T-cell (primary cell): ENCODE data around the gene ARAF. TPM values are rescaled to one million over a fixed set of nuclear protein-coding genes. Genes with fewer than 3 reads are reported as not detected.

ENCODE experiments used
- ATAC-seq, 4 experiments: fragments of 200-7000 bp in 3 of 4; fragments of 150-1000 bp in 1 of 4; cut with Tn5 transposase; replicated peaks in 1 of 4; 1 replicate in 3 of 4; 2 replicates in 1 of 4; pipeline ENCODE4 v1.10.0; 2021; ENCODE audit warnings: moderate library complexity in 3 of 4, mild to moderate bottlenecking in 2 of 4, moderate number of reproducible peaks in 1 of 4
- CTCF ChIA-PET, 2 donors: fragments of 300-600 bp; sonication (Branson Sonifier 250); formaldehyde crosslinking; loops; one replicate each; lab custom pipeline; 2022; ENCODE audit warnings: antibody characterized with exemption in 2 of 2; lab: Charles Lee
- POLR2A ChIA-PET, 2 donors: fragments of 300-600 bp; sonication (Branson Sonifier 250); formaldehyde crosslinking; loops; one replicate each; lab custom pipeline; 2022; ENCODE audit warnings: antibody characterized with exemption in 2 of 2; lab: Charles Lee
- DNase-seq, 35 experiments: peaks; one replicate each; pipeline versions ENCODE4 v3.0.0 to v3.0.0-alpha.2; 2013 to 2023
- H3K27ac ChIP-seq: one replicate; pipeline ENCODE4 v1.5.1; 2013; ENCODE audit warnings: low read length
- H3K27me3 ChIP-seq, 2 experiments: replicated peaks in 1 of 2; 1 replicate in 1 of 2; 2 replicates in 1 of 2; pipeline versions ENCODE4 v1.6.1 to v1.7.0; 2013; ENCODE audit warnings: low read length in 1 of 2, mixed read lengths in 1 of 2; ENCODE audit not compliant: control insufficient read depth in 2 of 2, insufficient read depth in 2 of 2; ENCODE audit errors: extremely low read depth in 1 of 2
- H3K36me3 ChIP-seq, 2 donors: 1 replicate in 1 of 2; 2 replicates in 1 of 2; pipeline versions ENCODE4 v1.6.1 to v1.7.0; 2013; ENCODE audit warnings: low read length in 1 of 2; ENCODE audit not compliant: control insufficient read depth in 2 of 2, insufficient read depth in 1 of 2; ENCODE audit errors: extremely low read depth in 1 of 2
- H3K4me1 ChIP-seq, 2 experiments: 1 replicate in 1 of 2; 2 replicates in 1 of 2; pipeline versions ENCODE4 v1.6.1 to v1.7.0; 2013; ENCODE audit warnings: low read length in 2 of 2, mixed read lengths in 1 of 2; ENCODE audit not compliant: insufficient read depth in 2 of 2, control insufficient read depth in 1 of 2; ENCODE audit errors: extremely low read depth in 1 of 2
- H3K4me3 ChIP-seq, 2 donors: 1 replicate in 1 of 2; 2 replicates in 1 of 2; pipeline versions ENCODE4 v1.5.1 to v1.7.0; 2013; ENCODE audit warnings: mild to moderate bottlenecking in 2 of 2, low read length in 1 of 2, moderate library complexity in 1 of 2; ENCODE audit not compliant: control insufficient read depth in 1 of 2; ENCODE audit errors: extremely low read depth in 1 of 2
- H3K9me3 ChIP-seq: 2 replicates; pipeline ENCODE4 v1.7.0; 2013
- H3K27ac Mint-ChIP-seq, 2 donors: one replicate each; pipeline ENCODE4 v1.8.0; 2020 to 2021; ENCODE audit warnings: mild to moderate bottlenecking in 2 of 2, mixed read lengths in 2 of 2
- H3K27me3 Mint-ChIP-seq, 2 donors: one replicate each; pipeline ENCODE4 v1.8.0; 2021 to 2022; ENCODE audit warnings: mixed read lengths in 2 of 2
- H3K36me3 Mint-ChIP-seq: one replicate; pipeline ENCODE4 v1.8.0; 2021; ENCODE audit warnings: mixed read lengths
- H3K4me1 Mint-ChIP-seq, 3 donors: one replicate each; pipeline ENCODE4 v1.8.0; 2020 to 2022; ENCODE audit warnings: mixed read lengths in 3 of 3, mild to moderate bottlenecking in 1 of 3
- H3K4me3 Mint-ChIP-seq, 3 donors: one replicate each; pipeline ENCODE4 v1.8.0; 2020 to 2022; ENCODE audit warnings: mild to moderate bottlenecking in 3 of 3, mixed read lengths in 3 of 3, moderate library complexity in 3 of 3
- H3K9me3 Mint-ChIP-seq, 3 donors: one replicate each; pipeline ENCODE4 v1.8.0; 2020 to 2022; ENCODE audit warnings: mixed read lengths in 3 of 3
- WGBS: methylation state at CpG from one replicate; pipeline ENCODE4 v1.1.5; 2013; ENCODE audit warnings: missing lambda C conversion rate; ENCODE audit not compliant: insufficient coverage; 5-methylcytosine and 5-hydroxymethylcytosine counted together
- total RNA-seq, 35 experiments: library from RNA in 6 of 35; stranded (reverse) in 6 of 35; fragments of 120-200 nt in 1 of 35; gene quantifications; one replicate each; pipeline versions ENCODE4 v1.2.1 to v1.2.4 and lab custom pipeline; 2013 to 2026

Gene ARAF
- total RNA-seq, 5 donors from 2014 or later (not counting 1 experiment from before 2014, with no cell fraction given) = 113 to 138 (median 122) TPM

DNA sequence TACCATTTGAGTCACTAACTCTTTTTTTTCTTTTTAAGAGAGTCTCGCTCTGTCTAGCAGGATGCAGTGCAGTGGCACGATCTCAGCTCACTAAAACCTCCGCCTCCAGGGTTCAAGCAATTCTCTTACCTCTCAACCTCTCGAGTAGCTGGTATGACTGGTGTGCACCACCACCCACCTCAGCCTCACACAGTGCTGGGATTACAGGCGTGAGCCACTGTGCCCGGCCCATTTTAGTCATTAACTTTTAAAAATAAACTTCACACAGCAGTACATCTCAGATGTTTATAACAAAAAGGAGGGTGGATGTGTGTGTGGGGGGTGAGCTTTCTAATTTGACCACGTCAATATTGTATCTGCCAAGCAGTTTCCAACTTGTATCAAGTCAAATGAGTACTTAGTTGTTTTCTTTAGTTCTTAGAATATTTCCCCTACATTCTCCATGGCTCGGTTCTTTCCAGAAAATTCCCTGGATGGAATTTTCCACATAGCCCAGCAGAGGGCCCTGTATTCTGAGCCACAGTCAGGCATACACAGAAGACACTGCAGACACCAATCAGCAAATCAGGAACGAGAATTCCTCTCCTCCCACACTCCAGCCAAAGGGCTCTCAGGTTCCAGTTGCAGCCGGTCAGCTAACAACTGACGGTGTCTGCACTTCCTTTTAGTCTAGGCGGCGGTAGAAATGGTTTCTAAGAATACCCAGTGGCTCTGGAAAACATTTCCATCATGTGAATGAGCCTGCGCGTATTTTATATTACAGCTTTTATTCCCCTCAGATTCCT lies 20.1 kb upstream of the ARAF start:
- Mint-ChIP-seq H3K4me3 (no peak overlapping the region), H3K27ac (no peak overlapping the region), H3K4me1 (no peaks in the 10 kb centered on the region), H3K27me3 (peaks cover 0 to 4% of the 10 kb centered on the region in 2 donors), H3K9me3 (no peaks in the 10 kb centered on the region), H3K36me3 (no peaks in the 10 kb centered on the region)
- WGBS = no CpG with 5 or more reads among the region's 15 CpGs
- H3K27me3 ChIP-seq = peaks cover 0 to 5% of the 10 kb centered on the region in 2 experiments
- no peaks in the 10 kb centered on the region for H3K9me3 ChIP-seq
- ChIA-PET CTCF (no interaction called here), POLR2A (no interaction called here)
- DNase-seq (no peak), ATAC-seq (no peak)
- no peak overlapping the region for H3K27ac ChIP-seq
- H3K4me3 ChIP-seq = no peak overlapping the region
- H3K36me3 ChIP-seq = no peaks in the 10 kb centered on the region
- no peaks in the 10 kb centered on the region for H3K4me1 ChIP-seq

DNA sequence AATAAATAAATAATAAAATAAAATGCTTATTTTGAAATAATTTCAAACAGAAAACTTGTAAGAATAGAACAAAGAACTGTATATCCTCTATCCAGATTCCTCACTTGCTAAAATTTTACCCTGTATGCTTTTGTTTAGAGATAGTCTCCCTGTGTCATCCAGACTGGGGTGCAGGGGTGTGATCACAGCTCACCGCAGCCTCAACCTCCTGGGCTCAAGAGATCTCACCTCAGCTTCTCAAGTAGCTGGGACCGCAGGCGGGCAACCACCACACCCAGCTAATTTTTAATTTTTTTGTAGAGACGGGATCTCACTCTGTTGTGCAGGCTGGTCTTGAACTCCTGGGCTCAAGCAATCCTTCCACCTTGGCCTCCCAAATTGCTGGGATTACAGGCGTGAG lies 17.5 kb upstream of the ARAF start:
- Histone ChIP-seq H3K4me3 (no peak overlapping the region), H3K27ac (no peak overlapping the region), H3K27me3 (peaks cover 0 to 5% of the 10 kb centered on the region in 2 experiments), H3K36me3 (no peaks in the 10 kb centered on the region), H3K9me3 (no peaks in the 10 kb centered on the region), H3K4me1 (no peaks in the 10 kb centered on the region)
- Mint-ChIP-seq H3K27me3 (peaks cover 0 to 4% of the 10 kb centered on the region in 2 donors), H3K4me3 (no peak overlapping the region), H3K4me1 (no peaks in the 10 kb centered on the region), H3K27ac (no peak overlapping the region), H3K36me3 (no peaks in the 10 kb centered on the region), H3K9me3 (no peaks in the 10 kb centered on the region)
- WGBS = no CpG with 5 or more reads among the region's 5 CpGs
- DNase-seq (no peak), ATAC-seq (no peak)
- ChIA-PET POLR2A (no interaction called here), CTCF (no interaction called here)

DNA sequence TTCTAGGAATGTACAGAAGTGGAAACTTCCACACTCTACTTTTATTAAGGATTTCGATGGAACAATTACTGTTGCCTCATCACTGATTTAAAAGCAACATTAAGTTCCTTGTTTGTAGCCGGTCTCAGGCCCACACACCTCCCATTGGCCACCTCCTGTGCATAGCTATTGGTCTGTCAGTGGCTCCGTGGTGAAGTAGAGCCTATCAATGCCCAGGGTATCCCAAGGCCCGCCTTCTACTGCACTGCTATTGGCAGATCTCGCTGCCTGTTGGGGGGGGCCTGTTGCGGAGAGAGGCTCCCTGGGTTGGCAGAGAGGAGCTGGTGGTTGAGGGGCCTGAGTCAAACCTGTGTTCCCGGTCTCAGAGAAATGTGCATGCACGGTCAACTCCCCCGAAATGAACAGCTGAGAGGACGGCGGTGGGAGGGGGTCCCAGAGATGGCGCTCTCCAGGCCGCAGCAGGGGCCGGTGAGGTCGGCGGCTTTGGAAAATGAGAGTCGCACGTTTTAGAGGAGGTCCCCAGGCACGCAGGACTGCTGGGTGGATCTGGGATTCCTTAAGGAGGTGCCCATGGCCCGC lies 4.9 kb upstream of the ARAF start:
- Mint-ChIP-seq H3K4me3 (peak overlapping the region; percentile 81 to 87 (median 83)), H3K27ac (peak overlapping the region; percentile 95)

DNA sequence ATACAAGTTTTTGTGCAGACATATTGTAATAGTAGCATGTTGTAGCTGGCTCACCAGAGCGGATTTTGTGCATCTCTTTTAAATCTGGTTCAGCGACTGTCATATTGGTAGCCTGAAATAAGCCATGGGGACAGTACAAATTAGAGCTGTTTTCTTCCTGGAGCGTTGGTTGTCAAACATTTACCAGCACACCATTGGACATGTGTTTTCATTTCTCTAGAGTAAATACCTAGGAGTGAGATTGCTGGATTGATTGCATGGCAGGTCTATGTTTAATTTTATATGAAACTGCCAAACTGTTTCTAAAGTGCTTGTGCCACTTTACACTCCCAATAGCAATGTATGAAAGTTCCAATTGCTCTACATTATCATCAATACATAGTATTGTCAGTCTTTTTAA lies 2.6 kb upstream of the ARAF start:
- WGBS = no CpG with 5 or more reads among the region's 3 CpGs
- no peak overlapping the region for H3K4me3 Mint-ChIP-seq
- Histone ChIP-seq H3K27me3 (no peaks in the 10 kb centered on the region), H3K4me3 (no peak overlapping the region), H3K27ac (no peak overlapping the region), H3K36me3 (peaks cover 0 to 10% of the 10 kb centered on the region in 2 donors), H3K4me1 (peaks cover 0 to 29% of the 10 kb centered on the region in 2 experiments), H3K9me3 (no peaks in the 10 kb centered on the region)
- H3K27me3 Mint-ChIP-seq = no peaks in the 10 kb centered on the region
- CTCF ChIA-PET = no interaction called here
- H3K27ac Mint-ChIP-seq = peak overlapping the region in 1 of 2 donors; percentile 19
- peaks cover 3% of the 10 kb centered on the region for H3K36me3 Mint-ChIP-seq
- H3K4me1 Mint-ChIP-seq = peaks cover 36 to 43% (median 39%) of the 10 kb centered on the region in 3 donors
- POLR2A ChIA-PET = no interaction called here
- ATAC-seq = no peak
- no peak for DNase-seq
- H3K9me3 Mint-ChIP-seq = no peaks in the 10 kb centered on the region

More for the DNA sequence above, 4.9 kb upstream of the ARAF start:
- no peaks in the 10 kb centered on the region for H3K9me3 Mint-ChIP-seq
- ChIA-PET CTCF (no interaction called here), POLR2A (interaction anchor here in 1 of 2 donors (0.6 kb wide), 1 partner anchor 427 kb away, joined by 4 read pairs; no protein-coding TSS in a partner anchor)
- ATAC-seq = peak; percentile 83 to 86 (median 84)
- peaks cover 23 to 30% (median 23%) of the 10 kb centered on the region in 3 donors for H3K4me1 Mint-ChIP-seq
- Histone ChIP-seq H3K27ac (peak overlapping the region; percentile 76), H3K9me3 (no peaks in the 10 kb centered on the region), H3K4me1 (peaks cover 0 to 12% of the 10 kb centered on the region in 2 experiments), H3K27me3 (no peaks in the 10 kb centered on the region), H3K4me3 (peak overlapping the region; percentile 2 to 59), H3K36me3 (no peaks in the 10 kb centered on the region)
- WGBS = 14% methylated on average over 6 of the region's 20 CpGs
- H3K36me3 Mint-ChIP-seq = no peaks in the 10 kb centered on the region
- DNase-seq = peak; percentile 59 to 89 (median 82)
- H3K27me3 Mint-ChIP-seq = peaks cover 0 to 4% of the 10 kb centered on the region in 2 donors

DNA sequence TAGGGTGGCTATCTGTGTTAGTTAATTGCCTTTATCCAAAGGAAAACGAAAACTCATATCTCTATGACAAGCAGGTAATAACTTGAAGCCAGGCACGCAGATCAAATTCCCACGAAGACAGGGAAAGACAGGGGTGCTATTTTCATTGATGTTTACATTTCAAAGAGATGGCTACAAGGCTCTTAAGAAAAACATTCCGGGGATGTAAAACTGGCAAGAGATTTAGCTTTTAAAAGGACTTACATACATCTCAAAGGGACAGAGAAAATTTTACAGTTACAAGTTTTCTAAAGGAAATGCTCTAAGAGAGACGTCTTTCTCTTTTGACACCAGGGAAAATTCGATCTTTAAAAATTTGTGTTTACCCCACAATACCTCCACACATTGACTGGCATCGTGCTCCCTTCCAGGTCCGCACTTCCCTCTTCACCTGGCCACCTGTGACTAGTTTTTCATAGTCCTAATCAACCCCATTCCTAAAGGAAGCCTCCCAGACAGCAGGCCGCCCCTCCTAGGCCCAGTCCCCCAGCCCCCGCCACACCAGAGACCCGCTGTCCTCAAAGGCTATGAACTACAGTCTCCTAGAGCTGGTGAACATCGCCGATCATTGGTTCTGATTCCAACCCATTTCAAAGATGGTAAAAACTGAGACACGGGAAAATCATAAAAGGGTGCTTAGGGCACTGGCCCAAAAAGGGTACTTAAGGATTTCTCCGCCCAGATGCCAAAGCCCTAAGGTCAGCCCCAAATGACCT lies 649 bp upstream of the ARAF start:
- Histone ChIP-seq H3K27me3 (no peaks in the 10 kb centered on the region), H3K4me3 (peak overlapping the region; percentile 77 to 81), H3K27ac (peak overlapping the region; percentile 96), H3K4me1 (peaks cover 0 to 37% of the 10 kb centered on the region in 2 experiments), H3K9me3 (no peaks in the 10 kb centered on the region), H3K36me3 (peaks cover 0 to 29% of the 10 kb centered on the region in 2 donors)
- ChIA-PET POLR2A (no interaction called here), CTCF (no interaction called here)
- Mint-ChIP-seq H3K9me3 (no peaks in the 10 kb centered on the region), H3K36me3 (peaks cover 11% of the 10 kb centered on the region), H3K27me3 (no peaks in the 10 kb centered on the region), H3K4me3 (peak overlapping the region; percentile 86 to 94 (median 92)), H3K4me1 (peaks cover 42 to 57% (median 45%) of the 10 kb centered on the region in 3 donors), H3K27ac (peak overlapping the region; percentile 97 to 99)
- ATAC-seq (no peak), DNase-seq (peak in 1 of 35 experiments; percentile 30)
- WGBS = 0% methylated on average over 2 of the region's 15 CpGs

DNA sequence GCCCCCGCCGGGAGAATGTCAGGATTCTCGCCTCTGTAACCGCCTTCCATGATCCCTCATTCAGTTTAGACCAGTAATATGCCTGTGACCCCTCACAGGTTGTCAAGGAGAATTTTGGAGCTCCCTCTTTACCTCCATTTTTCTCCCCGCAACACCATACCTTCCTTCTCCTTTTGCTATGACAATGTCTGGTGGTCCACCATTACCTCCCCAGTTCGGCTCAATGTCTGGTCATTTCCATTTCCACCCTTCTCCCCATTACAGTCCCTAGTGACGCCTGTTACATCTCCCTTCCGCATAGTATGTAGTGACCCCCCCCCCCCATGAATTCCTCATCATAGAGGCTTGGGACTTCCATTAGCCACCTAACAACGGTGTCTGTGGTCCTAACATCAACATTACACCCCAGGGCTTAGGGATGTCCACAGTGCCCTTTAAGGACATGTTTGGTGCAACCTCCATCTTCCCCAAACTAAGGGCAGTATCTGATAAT lies 700 bp downstream of the ARAF start:
- WGBS = 0% methylated on average over 3 of the region's 9 CpGs
- peaks cover 0 to 31% of the 10 kb centered on the region in 2 experiments for H3K4me1 ChIP-seq
- no peaks in the 10 kb centered on the region for H3K9me3 ChIP-seq
- H3K4me3 Mint-ChIP-seq = peak overlapping the region; percentile 86 to 94 (median 92)
- H3K36me3 ChIP-seq = peaks cover 0 to 36% of the 10 kb centered on the region in 2 donors
- no peaks in the 10 kb centered on the region for H3K27me3 Mint-ChIP-seq
- CTCF ChIA-PET = interaction anchor here (0.6 to 0.7 kb wide), 3 partner anchors 61 to 522 kb away, joined by 4 to 9 read pairs (median 5); no protein-coding TSS in a partner anchor
- POLR2A ChIA-PET = interaction anchor here in 1 of 2 donors (0.6 kb wide), 1 partner anchor 137 kb away, joined by 3 read pairs; no protein-coding TSS in a partner anchor
- peak overlapping the region; percentile 96 for H3K27ac ChIP-seq
- no peak for DNase-seq
- ATAC-seq = no peak
- peak overlapping the region; percentile 97 to 99 for H3K27ac Mint-ChIP-seq
- H3K36me3 Mint-ChIP-seq = peaks cover 13% of the 10 kb centered on the region
- H3K4me1 Mint-ChIP-seq = peaks cover 32 to 52% (median 36%) of the 10 kb centered on the region in 3 donors
- H3K9me3 Mint-ChIP-seq = no peaks in the 10 kb centered on the region
- no peaks in the 10 kb centered on the region for H3K27me3 ChIP-seq
- H3K4me3 ChIP-seq = peak overlapping the region; percentile 77 to 81
